Liver (tissue), 9 donors: ENCODE data around the gene RNF187. TPM values are rescaled to one million over a fixed set of nuclear protein-coding genes. Genes with fewer than 3 reads are reported as not detected.
A peak's percentile ranks its signal among the peaks of the same experiment; 100 is the strongest.

ENCODE experiments used
- DNase-seq: peaks from one replicate; pipeline ENCODE4 v3.0.0-alpha.2; 2017; ENCODE audit warnings: low spot score
- H3K27ac ChIP-seq, 2 donors: one replicate each; pipeline ENCODE4 v1.7.0; 2013; ENCODE audit warnings: inconsistent platforms in 2 of 2, low read length in 2 of 2, control low read depth in 1 of 2, low read depth in 1 of 2, mild to moderate bottlenecking in 1 of 2
- H3K27me3 ChIP-seq, 4 donors: one replicate each; pipeline versions ENCODE4 v1.6.1 to v1.7.0; 2013; ENCODE audit warnings: low read length in 3 of 4, inconsistent platforms in 1 of 4, mild to moderate bottlenecking in 1 of 4, moderate library complexity in 1 of 4; ENCODE audit not compliant: control insufficient read depth in 4 of 4, insufficient read depth in 4 of 4
- H3K36me3 ChIP-seq, 4 donors: one replicate each; pipeline versions ENCODE4 v1.6.1 to v1.7.0; 2013; ENCODE audit warnings: low read length in 3 of 4, mild to moderate bottlenecking in 3 of 4, low read depth in 1 of 4, moderate library complexity in 1 of 4; ENCODE audit not compliant: control insufficient read depth in 4 of 4, insufficient read depth in 3 of 4
- H3K4me1 ChIP-seq, 4 donors: one replicate each; pipeline versions ENCODE4 v1.6.1 to v1.7.0; 2013; ENCODE audit warnings: low read length in 3 of 4, mild to moderate bottlenecking in 3 of 4, moderate library complexity in 1 of 4; ENCODE audit not compliant: control insufficient read depth in 4 of 4, insufficient read depth in 4 of 4
- H3K4me3 ChIP-seq, 3 donors: one replicate each; pipeline versions ENCODE4 v1.6.1 to v1.7.0; 2013; ENCODE audit warnings: low read length in 3 of 3, control low read depth in 1 of 3, low read depth in 1 of 3, mild to moderate bottlenecking in 1 of 3
- H3K9ac ChIP-seq, 2 donors: one replicate each; pipeline ENCODE4 v1.7.0; 2013; ENCODE audit warnings: low read length in 2 of 2, mild to moderate bottlenecking in 2 of 2, moderate library complexity in 2 of 2, control low read depth in 1 of 2, low read depth in 1 of 2
- H3K9me3 ChIP-seq, 4 donors: one replicate each; pipeline versions ENCODE4 v1.6.1 to v1.7.0; 2013; ENCODE audit warnings: low read length in 3 of 4; ENCODE audit not compliant: control insufficient read depth in 4 of 4
- ATF3 ChIP-seq: IDR thresholded peaks from 2 replicates; pipeline ENCODE4 v1.6.1; 2016; ENCODE audit warnings: antibody characterized with exemption
- FOXA1 ChIP-seq: IDR thresholded peaks from 2 replicates; pipeline ENCODE4 v1.6.1; 2016; ENCODE audit warnings: antibody characterized with exemption
- FOXA2 ChIP-seq: IDR thresholded peaks from 2 replicates; pipeline ENCODE4 v1.6.1; 2016; ENCODE audit warnings: antibody characterized with exemption
- GABPA ChIP-seq, 2 donors: IDR thresholded peaks in 1 of 2; conservative IDR thresholded peaks in 1 of 2; 2 replicates each; pipeline ENCODE4 v1.6.1; 2016; ENCODE audit warnings: antibody characterized with exemption in 2 of 2, mild to moderate bottlenecking in 1 of 2, moderate library complexity in 1 of 2
- HNF4A ChIP-seq, 2 donors: conservative IDR thresholded peaks; 2 replicates each; pipeline ENCODE4 v1.6.1; 2016; ENCODE audit warnings: antibody characterized with exemption in 2 of 2, mild to moderate bottlenecking in 2 of 2
- MAX ChIP-seq: IDR thresholded peaks from 2 replicates; pipeline ENCODE4 v1.6.1; 2016; ENCODE audit warnings: antibody characterized with exemption
- RAD21 ChIP-seq, 2 donors: IDR thresholded peaks; 2 replicates each; pipeline ENCODE4 v1.6.1; 2016; ENCODE audit warnings: antibody characterized with exemption in 2 of 2, mild to moderate bottlenecking in 2 of 2
- RXRA ChIP-seq, 2 donors: IDR thresholded peaks; 2 replicates each; pipeline ENCODE4 v1.6.1; 2017 to 2018; ENCODE audit warnings: antibody characterized with exemption in 2 of 2, mild to moderate bottlenecking in 1 of 2
- SP1 ChIP-seq: IDR thresholded peaks from 2 replicates; pipeline ENCODE4 v1.6.1; 2018; ENCODE audit warnings: antibody characterized with exemption, mild to moderate bottlenecking
- YY1 ChIP-seq: IDR thresholded peaks from 2 replicates; pipeline ENCODE4 v1.6.1; 2016; ENCODE audit warnings: antibody characterized with exemption, mild to moderate bottlenecking
- WGBS: extraction: QIAGEN DNeasy Blood & Tissue Kit; methylation state at CpG from one replicate; pipeline ENCODE4 v1.1.7; 2013; 5-methylcytosine and 5-hydroxymethylcytosine counted together
- polyA plus RNA-seq, 2 donors: library from polyadenylated mRNA; stranded (reverse) in 1 of 2; unstranded in 1 of 2; fragments of 200-250 nt in 1 of 2; fragments of >200 nt in 1 of 2; fragmentation: Nextera tagmentation in 1 of 2; extraction: Ambion mirVana in 1 of 2; gene quantifications; one replicate each; pipeline versions ENCODE4 v1.2.1 to v1.2.3, GENCODE V29; 2013 to 2015
- total RNA-seq, 2 donors: library from RNA; depleted of rRNA; stranded (reverse); fragments of >200 nt; gene quantifications; one replicate each; pipeline ENCODE4 v1.2.3, GENCODE V29; 2014
- donor health status: healthy.
- donor health status: healthy.
- donor health status: healthy.
- donor health status: healthy.
- donor health status: healthy.

Gene RNF187
- total and polyA plus RNA-seq, 4 donors = 18.7 to 32.0 (median 23.5) TPM

DNA sequence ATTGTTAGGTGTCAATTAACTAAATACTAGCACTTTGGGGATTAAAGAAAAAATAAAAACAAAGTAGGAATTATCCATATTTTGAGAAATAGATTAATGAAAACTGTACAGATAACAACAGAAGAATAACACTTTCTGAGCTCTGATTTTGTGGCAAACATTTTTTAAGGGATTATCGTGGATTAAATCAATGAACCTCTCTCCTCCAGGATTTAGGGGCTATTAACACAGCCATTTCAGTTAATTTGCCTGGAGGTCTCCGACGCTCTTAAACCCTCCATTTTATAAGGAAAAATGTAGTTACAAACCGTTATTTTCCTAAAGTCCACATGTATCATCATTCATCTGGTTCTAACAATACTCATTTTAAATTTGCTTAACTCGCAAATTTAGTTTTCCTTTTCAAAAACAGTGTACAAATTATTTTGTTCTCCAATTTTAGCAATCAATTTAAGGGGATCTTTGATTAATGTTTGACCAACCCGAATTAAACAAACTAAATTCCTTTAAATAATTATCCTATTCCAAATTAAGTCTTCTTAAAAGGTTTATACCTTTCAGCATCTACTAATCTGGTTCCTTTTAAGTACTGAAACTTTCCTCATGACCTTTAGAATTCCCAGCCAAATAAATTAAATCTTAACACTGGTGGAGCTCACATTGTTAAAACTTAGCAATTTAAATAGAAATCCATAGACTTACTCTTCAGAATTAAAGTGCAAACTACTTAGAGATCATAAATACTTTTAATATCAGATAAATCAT is 30.7 kb upstream of the RNF187 start:
- TF ChIP-seq MAX = no peak
- H3K27ac ChIP-seq = no peak overlapping the region
- H3K9me3 ChIP-seq = no peaks in the 10 kb centered on the region
- 42% methylated on average over 6 of the region's 6 CpGs for WGBS
- H3K36me3 ChIP-seq = no peaks in the 10 kb centered on the region
- no peak overlapping the region for H3K4me3 ChIP-seq
- DNase-seq = no peak
- H3K27me3 ChIP-seq = peaks cover 0 to 9% (median 3%) of the 10 kb centered on the region in 4 donors
- H3K4me1 ChIP-seq = peaks cover 0 to 15% (median 3%) of the 10 kb centered on the region in 4 donors
- H3K9ac ChIP-seq = no peak overlapping the region

DNA sequence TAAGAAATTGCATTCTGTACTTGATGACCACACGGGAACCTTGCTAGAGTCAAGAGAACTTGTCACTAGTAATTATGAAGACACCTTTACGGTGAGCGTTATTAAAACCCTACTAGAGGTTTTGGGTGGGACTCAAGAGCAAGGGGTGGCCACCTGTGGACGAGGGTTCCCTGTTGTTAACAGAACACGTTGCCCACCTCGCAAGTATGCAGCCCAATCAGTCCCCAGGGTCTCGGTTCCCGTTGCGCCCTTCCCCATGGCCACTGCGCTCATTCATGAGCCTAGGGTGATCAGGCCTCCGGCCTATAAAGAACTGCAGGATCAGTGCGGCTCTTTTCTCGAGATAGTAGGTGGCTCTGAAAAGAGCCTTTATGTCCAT is 30.2 kb upstream of the RNF187 start:
- 14% methylated on average over 13 of the region's 13 CpGs for WGBS
- peak overlapping the region in 1 of 2 donors; percentile 72 for H3K27ac ChIP-seq
- H3K4me1 ChIP-seq = peaks cover 0 to 15% (median 3%) of the 10 kb centered on the region in 4 donors

DNA sequence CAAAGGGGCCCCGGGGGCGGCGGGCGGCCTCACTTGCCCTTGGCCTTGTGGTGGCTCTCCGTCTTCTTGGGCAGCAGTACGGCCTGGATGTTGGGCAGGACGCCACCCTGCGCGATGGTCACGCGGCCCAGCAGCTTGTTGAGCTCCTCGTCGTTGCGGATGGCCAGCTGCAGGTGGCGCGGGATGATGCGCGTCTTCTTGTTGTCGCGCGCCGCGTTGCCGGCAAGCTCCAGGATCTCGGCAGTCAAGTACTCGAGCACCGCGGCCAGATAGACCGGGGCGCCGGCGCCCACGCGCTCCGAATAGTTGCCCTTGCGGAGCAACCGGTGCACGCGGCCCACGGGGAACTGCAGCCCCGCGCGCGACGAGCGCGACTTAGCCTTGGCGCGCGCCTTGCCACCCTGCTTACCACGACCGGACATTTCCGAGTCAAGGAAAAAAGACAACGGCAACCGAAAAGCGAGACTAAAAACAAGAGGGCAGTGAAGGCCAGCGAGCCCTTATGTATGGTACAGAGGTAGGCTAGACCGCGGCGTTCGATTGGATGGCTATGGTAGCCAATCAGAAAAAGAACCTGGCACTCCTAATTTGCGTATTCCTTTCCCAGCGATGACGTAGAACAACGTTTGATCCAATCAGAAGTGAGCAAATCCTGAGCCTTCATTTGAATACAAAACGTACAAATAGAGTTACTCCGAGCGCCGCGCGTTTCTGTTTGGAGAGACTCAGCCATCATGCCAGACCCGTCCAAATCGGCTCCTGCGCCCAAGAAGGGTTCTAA is 29.6 kb upstream of the RNF187 start:
- peak overlapping the region; percentile 72 to 73 for H3K27ac ChIP-seq
- H3K9ac ChIP-seq = no peak overlapping the region
- DNase-seq = peak; percentile 90
- TF ChIP-seq YY1 (no peak), ATF3 (no peak), GABPA (IDR thresholded peaks at IDR 0.05 in 1 of 2, conservative IDR thresholded peaks at IDR 0.05 in 1 of 2) (no peak), FOXA2 (no peak), HNF4A (conservative IDR thresholded peaks at IDR 0.05) (no peak), RAD21 (IDR thresholded peaks at IDR 0.05) (no peak), SP1 (no peak), FOXA1 (no peak)
- H3K4me3 ChIP-seq = peak overlapping the region in 2 of 3 donors; percentile 18 to 41
- WGBS = 3% methylated on average over 74 of the region's 74 CpGs
- H3K27me3 ChIP-seq = peaks cover 0 to 12% (median 3%) of the 10 kb centered on the region in 4 donors
- H3K4me1 ChIP-seq = peaks cover 0 to 15% (median 3%) of the 10 kb centered on the region in 4 donors
- no peaks in the 10 kb centered on the region for H3K9me3 ChIP-seq
- H3K36me3 ChIP-seq = no peaks in the 10 kb centered on the region

More for the DNA sequence above, 30.2 kb upstream of the RNF187 start:
- peaks cover 0 to 9% (median 3%) of the 10 kb centered on the region in 4 donors for H3K27me3 ChIP-seq
- peak overlapping the region in 2 of 3 donors; percentile 18 to 41 for H3K4me3 ChIP-seq
- DNase-seq = no peak
- no peak overlapping the region for H3K9ac ChIP-seq
- no peaks in the 10 kb centered on the region for H3K36me3 ChIP-seq
- no peak for TF ChIP-seq RXRA (IDR thresholded peaks at IDR 0.05)
- no peaks in the 10 kb centered on the region for H3K9me3 ChIP-seq
